H1 (cell line): ENCODE results near the gene SPI1. TPM values are rescaled to one million over a fixed set of nuclear protein-coding genes. Genes with fewer than 3 reads are reported as not detected.

Experiments used
- SP2 ChIP-seq: IDR thresholded peaks from 2 replicates; pipeline ENCODE4 v1.6.1; 2012; ENCODE audit warnings: mild to moderate bottlenecking, low read length, inconsistent platforms
- SP4 ChIP-seq: IDR thresholded peaks from 2 replicates; pipeline ENCODE4 v1.6.1; 2012; ENCODE audit warnings: low read length, inconsistent platforms
- polyA plus RNA-seq, 7 experiments: library from polyadenylated mRNA; depleted of rRNA in 3 of 7; stranded (reverse) in 5 of 7; unstranded in 2 of 7; fragments of >200 nt in 5 of 7; fragments of 200-250 nt in 2 of 7; gene quantifications; 1 replicate in 5 of 7; 2 replicates in 1 of 7; 4 replicates in 1 of 7; pipeline versions ENCODE4 v1.2.1 to v1.2.3, GENCODE V29; 2011 to 2013; ENCODE audit warnings: missing spikeins in 2 of 7, mixed read lengths in 2 of 7
- total RNA-seq: library from RNA; stranded (reverse); fragmentation: NEBNext Ultra II Directional; extraction: Animal tissue kit (Norgen Biotek cat#: 25700); gene quantifications from 2 replicates; pipeline ENCODE4 v1.2.1, GENCODE V29; 2021
- TF ChIP-seq, protein P1 (sequence below): fragments of 300-600 bp; sonication (generic); IDR thresholded peaks from 2 replicates; pipeline ENCODE4 v1.7.1; 2012; ENCODE audit warnings: low read length, moderate library complexity, mild to moderate bottlenecking, inconsistent platforms; ENCODE audit not compliant: insufficient replicate concordance

The SPI1 gene
- total and polyA plus RNA-seq, 2 of the 8 experiments (the other 6 are each of a cell fraction or from before 2014, with no cell fraction given), result 0.12 TPM; not detected in 1

GRCh38 chr11:47375020-47375419 is 3.3 kb downstream of the SPI1 start (continued):
- TF ChIP-seq, protein P1, sequence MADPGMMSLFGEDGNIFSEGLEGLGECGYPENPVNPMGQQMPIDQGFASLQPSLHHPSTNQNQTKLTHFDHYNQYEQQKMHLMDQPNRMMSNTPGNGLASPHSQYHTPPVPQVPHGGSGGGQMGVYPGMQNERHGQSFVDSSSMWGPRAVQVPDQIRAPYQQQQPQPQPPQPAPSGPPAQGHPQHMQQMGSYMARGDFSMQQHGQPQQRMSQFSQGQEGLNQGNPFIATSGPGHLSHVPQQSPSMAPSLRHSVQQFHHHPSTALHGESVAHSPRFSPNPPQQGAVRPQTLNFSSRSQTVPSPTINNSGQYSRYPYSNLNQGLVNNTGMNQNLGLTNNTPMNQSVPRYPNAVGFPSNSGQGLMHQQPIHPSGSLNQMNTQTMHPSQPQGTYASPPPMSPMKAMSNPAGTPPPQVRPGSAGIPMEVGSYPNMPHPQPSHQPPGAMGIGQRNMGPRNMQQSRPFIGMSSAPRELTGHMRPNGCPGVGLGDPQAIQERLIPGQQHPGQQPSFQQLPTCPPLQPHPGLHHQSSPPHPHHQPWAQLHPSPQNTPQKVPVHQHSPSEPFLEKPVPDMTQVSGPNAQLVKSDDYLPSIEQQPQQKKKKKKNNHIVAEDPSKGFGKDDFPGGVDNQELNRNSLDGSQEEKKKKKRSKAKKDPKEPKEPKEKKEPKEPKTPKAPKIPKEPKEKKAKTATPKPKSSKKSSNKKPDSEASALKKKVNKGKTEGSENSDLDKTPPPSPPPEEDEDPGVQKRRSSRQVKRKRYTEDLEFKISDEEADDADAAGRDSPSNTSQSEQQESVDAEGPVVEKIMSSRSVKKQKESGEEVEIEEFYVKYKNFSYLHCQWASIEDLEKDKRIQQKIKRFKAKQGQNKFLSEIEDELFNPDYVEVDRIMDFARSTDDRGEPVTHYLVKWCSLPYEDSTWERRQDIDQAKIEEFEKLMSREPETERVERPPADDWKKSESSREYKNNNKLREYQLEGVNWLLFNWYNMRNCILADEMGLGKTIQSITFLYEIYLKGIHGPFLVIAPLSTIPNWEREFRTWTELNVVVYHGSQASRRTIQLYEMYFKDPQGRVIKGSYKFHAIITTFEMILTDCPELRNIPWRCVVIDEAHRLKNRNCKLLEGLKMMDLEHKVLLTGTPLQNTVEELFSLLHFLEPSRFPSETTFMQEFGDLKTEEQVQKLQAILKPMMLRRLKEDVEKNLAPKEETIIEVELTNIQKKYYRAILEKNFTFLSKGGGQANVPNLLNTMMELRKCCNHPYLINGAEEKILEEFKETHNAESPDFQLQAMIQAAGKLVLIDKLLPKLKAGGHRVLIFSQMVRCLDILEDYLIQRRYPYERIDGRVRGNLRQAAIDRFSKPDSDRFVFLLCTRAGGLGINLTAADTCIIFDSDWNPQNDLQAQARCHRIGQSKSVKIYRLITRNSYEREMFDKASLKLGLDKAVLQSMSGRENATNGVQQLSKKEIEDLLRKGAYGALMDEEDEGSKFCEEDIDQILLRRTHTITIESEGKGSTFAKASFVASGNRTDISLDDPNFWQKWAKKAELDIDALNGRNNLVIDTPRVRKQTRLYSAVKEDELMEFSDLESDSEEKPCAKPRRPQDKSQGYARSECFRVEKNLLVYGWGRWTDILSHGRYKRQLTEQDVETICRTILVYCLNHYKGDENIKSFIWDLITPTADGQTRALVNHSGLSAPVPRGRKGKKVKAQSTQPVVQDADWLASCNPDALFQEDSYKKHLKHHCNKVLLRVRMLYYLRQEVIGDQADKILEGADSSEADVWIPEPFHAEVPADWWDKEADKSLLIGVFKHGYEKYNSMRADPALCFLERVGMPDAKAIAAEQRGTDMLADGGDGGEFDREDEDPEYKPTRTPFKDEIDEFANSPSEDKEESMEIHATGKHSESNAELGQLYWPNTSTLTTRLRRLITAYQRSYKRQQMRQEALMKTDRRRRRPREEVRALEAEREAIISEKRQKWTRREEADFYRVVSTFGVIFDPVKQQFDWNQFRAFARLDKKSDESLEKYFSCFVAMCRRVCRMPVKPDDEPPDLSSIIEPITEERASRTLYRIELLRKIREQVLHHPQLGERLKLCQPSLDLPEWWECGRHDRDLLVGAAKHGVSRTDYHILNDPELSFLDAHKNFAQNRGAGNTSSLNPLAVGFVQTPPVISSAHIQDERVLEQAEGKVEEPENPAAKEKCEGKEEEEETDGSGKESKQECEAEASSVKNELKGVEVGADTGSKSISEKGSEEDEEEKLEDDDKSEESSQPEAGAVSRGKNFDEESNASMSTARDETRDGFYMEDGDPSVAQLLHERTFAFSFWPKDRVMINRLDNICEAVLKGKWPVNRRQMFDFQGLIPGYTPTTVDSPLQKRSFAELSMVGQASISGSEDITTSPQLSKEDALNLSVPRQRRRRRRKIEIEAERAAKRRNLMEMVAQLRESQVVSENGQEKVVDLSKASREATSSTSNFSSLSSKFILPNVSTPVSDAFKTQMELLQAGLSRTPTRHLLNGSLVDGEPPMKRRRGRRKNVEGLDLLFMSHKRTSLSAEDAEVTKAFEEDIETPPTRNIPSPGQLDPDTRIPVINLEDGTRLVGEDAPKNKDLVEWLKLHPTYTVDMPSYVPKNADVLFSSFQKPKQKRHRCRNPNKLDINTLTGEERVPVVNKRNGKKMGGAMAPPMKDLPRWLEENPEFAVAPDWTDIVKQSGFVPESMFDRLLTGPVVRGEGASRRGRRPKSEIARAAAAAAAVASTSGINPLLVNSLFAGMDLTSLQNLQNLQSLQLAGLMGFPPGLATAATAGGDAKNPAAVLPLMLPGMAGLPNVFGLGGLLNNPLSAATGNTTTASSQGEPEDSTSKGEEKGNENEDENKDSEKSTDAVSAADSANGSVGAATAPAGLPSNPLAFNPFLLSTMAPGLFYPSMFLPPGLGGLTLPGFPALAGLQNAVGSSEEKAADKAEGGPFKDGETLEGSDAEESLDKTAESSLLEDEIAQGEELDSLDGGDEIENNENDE, result no peak
- TF ChIP-seq SP4 (no peak), SP2 (no peak)
